HG03066 (cell line): Measurements from ENCODE around the gene NAV1.

Experiments
- ATAC-seq: cut with Tn5 transposase; IDR thresholded peaks from one replicate; pipeline ENCODE4 v1.9.1; 2021; ENCODE audit warnings: low read depth; ENCODE audit not compliant: unreplicated experiment

NAV1 gene

DNA sequence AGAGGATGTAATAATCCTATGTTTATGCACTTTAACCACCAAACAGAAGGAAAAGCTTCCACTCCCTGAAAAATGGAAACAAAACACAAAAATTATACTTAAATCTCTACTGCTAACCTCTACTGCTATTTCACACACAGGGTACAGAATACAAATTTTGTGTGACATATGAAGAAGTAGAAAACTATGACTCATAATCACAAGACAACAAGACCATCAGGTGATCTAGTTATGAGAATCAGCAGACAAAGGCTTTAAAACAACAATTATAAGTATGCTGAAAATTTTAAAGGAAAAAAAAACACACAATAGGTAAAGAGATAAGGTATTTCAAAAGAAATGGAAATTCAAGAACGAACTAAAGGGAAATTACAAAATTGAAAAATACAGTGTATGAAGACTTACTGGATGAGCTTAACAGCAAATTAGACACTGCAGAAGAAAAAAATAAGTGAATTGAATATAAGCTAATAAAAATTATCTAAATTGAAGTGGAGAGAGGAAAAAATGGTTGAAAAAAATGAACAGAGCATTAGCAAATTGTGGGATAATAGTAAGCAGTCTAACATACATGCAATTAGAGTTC, 13.6 kb upstream of the NAV1 start:
- ATAC-seq, result no peak

GRCh38 chr1:201527879-201528278, 11.0 kb upstream of the NAV1 start:
- no peak for ATAC-seq

DNA sequence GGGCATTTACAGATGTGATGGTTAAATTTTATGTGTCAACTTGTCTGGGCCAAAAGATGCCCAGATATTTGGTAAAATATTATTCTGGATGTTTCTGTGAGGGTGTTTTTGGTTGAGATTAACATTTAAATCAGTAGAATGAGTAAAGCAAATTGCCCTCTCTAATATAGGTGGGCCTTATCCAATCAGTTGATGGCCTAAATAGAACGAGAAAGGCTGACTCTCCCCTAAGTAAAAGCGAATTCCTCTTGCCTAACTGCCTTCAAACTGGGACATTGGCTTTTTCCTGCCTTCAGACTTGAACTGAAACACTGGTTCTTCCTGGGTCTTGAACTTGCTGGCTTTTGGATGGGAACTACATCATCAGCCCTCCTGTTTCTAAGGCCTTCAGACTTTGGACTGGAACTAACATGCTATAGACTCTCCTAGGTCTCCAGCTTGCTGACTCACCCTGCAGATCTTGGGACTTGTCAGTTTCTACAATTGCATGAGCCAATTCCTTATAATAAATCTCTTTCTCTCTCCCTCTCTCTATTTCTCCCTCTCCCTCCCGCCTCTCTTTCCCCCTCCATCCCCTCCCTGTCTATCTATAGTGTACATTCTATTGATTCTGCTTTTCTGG, 10.2 kb upstream of the NAV1 start:
- no peak for ATAC-seq

- ATAC-seq, result no peak
Measured at GRCh38 chr1:201530741-201531531, 8.0 kb upstream of the NAV1 start.

DNA sequence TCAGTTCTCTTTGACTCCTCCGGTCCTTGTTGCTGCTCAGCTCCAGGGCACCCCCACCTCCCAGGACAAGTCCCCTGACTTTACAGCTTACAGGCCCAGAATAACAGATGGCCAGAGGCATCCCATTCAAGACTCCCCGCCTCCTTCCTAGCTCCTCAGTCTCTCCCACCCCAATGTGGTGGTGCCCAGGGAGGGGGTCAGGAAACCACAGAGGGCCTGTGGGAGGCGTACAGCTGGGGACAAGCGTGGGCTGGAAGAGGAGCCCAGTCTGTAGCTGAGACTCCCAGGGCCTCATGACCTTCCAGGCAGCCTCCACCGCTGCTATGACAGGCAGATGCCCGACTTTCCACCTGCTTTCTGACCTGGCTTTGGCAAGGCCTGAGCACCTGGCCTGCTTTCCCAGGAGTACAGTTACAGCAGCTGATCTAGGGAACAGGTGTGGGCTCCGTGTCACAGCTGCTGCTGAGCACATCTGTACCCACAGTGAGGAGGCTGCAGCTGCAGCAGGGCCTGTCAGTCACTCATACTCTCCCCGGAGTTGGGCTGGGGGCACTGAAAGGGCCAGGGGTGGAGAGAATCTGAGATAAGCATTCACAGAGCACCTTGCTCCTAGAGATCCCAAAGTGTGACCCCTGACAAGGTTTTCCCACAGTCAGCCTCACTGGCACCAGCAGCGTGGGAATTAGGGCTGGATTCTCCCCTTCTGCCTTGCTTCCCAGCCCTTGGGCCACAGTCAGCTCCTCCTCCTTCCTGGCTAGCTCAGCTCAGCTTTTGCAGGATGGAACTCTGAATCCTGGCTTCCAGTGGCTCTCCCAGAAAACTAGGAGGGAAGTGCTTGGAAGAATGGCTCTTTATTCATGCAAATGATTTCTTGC, 7.1 kb upstream of the NAV1 start:
- no peak for ATAC-seq

DNA sequence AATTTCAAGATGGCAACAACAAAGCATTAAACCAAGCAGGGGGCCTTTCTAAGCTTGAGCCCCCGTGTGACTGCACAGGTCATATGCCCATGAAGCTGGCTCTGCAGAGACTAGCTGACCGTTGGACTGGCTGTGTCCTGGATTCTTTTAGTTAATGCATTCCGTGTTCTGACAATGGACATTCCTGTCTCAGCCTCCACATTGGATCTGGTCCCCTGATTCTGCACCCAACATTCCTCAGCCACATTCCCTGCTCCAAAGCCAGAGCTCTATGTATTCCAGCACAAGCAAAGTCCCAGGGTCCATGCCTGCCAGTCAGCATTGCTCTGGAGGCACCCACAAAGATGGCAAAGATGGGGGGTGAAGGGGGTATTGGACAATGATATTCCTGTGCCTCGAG, 5.1 kb upstream of the NAV1 start:
- ATAC-seq, result no peak

DNA sequence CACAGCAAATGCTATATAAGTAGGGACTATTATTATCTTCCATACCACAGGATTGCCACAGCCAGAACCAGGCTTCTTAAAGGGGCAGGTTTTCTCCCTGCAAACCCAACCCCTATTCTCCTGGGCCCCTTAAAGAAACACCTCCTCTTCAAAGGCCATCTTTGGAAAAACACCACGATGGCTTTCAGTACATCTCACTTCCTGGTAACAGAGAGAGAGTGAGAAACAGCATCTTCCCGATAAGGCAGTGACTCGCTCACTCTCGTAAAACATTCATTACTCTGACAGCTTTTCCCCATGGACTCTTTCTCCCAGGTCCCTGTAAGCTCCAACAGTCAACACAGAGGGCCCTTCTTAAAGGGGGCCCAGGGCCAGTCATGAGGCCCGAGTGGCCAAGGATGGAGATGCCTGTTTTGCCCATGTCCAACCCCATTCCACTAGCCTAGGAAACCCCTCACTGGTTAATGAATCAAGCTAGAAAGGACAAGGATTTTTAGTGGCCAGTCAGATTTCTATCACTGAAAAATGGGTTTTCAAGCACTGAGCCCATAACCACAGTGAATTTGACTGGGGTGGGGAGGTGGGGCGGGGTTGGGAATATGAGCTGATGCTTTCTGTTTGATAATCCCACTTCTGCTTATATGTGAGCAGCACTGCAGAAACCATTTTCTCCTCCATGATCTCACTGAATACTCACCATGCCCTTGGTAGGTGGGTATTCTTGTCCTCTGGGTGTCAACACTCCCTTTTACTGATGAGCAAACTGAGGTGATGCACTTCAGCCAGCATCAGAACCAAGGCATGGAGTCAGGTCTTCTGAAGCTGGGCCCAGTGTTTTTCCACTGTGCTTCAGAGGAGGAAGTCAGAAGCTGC, 3.6 kb upstream of the NAV1 start:
- no peak for ATAC-seq

DNA sequence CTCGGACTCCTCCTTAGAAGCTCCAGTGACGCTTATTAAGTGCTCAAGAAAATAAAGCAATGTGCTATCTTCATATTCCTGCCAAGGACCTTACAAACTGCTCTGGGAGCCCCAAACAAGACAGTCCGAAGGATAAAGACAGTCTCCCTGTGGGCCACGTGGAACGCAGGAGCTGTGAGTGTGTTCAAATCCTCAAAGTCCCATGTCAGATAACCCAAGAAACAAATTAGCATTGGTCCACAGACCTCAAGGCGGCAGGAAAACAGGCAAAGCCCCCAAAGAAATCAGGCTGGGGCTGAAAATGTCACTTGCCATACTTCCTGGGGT, 3.0 kb upstream of the NAV1 start:
- no peak for ATAC-seq

- ATAC-seq, result no peak
Measured at GRCh38 chr1:201536558-201536957, 2.4 kb upstream of the NAV1 start.

DNA sequence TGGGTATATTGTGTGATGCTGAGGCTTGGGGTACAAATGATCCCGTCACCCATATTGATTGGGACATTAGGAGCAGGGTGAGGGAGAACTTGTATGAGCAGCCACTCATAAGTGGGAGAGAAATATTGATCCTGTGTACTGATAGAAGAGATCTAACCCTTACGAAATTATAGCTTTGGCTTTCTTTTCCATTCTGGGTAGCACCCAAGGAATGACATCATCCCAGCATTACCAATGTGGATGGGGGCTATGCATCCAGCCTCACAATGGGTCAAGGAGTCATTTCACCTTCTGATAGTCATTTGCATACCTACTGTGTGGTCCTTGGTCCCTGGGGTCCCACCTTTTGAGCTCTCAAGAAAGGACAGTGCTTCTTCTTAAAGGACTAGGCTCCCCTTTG, 1.9 kb upstream of the NAV1 start:
- ATAC-seq, result no peak

GRCh38 chr1:201537467-201537866, 1.5 kb upstream of the NAV1 start:
- ATAC-seq, result no peak

DNA sequence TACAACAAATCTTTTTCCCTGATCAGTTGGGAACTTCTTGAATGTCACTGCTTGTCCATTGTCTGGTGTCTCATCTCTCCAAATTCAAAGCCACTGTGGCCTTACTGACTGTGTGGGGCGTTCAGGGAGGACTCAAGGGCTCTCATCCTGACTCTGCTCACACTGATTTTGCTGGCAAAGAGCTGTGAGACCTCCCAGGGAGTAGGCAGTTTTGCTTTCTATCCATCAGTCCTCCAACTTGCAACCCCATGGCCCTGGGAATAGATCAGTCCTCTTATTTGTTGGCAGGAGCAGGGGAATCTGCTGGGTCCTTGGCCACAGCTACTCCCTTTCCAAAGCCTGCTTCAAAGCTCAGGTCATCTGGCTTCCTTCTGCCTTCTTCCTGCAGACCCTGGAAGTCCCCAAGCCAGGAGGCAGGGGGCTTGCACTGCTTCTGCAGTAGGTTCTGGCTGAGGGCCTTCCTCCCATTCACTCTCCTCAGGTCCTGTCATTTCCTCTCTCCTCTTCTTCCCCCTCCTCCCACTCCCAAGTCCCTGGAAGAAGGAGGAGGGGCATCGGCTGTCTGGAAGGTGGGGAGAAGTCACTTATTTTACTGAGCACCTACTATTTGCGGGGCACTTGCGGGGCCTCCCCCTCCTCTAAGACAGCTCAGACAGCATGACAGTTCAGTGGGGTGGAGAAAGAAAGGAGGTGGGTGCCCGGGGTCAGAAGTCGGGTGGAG, 876 bp upstream of the NAV1 start:
- ATAC-seq, result no peak

GRCh38 chr1:201539561-201540431, 869 bp downstream of the NAV1 start:
- ATAC-seq, result no peak

DNA sequence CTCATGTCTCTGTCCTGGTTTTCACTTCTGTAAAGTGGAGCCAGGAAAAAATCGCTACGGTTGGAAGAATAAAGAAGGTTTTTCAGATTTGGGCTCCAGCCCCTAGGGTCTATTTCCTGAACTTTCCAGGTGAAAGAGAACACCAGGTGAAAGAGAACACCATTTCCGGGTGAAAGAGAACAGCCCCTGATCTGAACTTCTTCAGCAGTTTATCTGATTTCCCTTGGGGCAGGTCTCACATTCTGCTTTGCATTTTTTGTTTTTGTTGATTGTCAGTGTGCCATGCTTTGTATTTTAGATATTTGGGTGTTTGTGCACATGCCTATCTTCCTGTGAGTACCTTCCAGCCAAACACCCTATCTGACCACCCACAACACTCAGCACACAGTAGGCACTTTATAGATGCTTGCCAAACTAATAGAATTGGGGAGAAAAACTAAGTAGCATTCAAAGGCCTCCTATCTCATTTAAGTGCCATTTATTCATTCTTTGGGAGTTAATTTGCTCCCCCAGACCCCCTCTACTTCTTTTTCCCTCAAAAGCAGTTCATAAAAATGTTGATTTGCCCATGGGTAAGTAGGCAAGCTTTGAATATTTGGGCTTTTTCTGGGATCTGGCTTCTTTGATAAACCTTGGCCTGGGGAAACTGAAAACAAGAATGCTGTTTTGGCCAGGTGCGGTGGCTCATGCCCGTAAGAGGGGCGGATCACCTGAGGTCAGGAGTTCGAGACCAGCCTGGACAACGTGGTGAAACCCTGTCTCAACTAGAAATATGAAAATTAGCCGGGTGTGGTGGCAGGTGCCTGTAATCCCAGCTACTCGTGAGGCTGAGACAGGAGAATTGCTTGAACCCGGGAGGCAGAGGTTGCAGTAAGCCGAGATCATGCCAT, 2.2 kb downstream of the NAV1 start:
- no peak for ATAC-seq

GRCh38 chr1:201542309-201543035, 3.5 kb downstream of the NAV1 start:
- ATAC-seq, result no peak

DNA sequence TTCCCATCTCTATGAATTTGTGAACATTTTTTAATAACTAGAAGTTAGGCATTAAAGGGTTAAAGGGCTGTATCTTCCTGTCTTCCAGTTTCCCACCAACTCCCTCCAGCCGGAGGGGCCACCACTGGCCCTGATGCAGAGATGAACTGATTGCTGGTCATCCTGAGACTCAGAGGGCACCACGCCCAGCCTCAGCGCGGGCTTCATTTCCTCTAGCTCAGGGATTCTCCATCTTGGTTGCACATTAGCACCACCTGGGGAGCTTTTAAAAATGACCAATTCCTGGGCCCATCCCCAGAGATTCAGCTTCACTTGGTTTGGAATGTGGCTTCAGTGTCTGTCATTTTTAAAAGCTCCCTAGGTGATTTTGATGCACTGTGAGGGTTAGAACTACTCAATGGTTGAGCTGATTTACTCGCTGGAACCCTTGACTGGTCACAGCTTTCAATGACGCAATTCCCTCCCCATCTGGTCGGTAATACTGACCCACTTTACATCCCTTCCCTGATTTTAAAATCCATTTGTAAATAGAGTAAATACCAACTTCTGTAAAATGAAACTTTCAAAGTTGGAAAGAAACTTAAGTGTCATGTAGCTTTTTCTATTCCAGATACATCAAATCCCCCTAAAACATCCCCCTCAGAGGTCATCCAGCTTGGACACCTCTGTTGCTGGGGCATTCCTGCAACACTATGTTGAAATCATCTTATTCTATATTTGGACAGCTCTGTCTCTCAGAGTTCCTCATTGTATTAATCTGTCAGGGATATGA, 5.1 kb downstream of the NAV1 start:
- no peak for ATAC-seq
